ENCODE measurements around the gene HS1BP3. TPM values are rescaled to one million over a fixed set of nuclear protein-coding genes. Genes with fewer than 3 reads are reported as not detected.

HS1BP3 gene
- total RNA-seq, 1 donor from 2014 or later, result 16.5 TPM

- no peaks in the 10 kb centered on the region for H3K27me3 Mint-ChIP-seq
- H3K27ac Mint-ChIP-seq, result no peak overlapping the region
- TF ChIP-seq CTCF (IDR thresholded peaks at IDR 0.05; ENCODE audit: unreplicated experiment), result no peak
- no peak overlapping the region for H3K4me3 Mint-ChIP-seq (ENCODE audit: low read depth)
- H3K4me1 Mint-ChIP-seq (ENCODE audit: low read depth), result peaks cover 7% of the 10 kb centered on the region
- DNase-seq (ENCODE audit: low spot score, unreplicated experiment), result no peak
- H3K36me3 Mint-ChIP-seq (ENCODE audit: insufficient read depth), result peaks cover 1% of the 10 kb centered on the region
- peaks cover 4% of the 10 kb centered on the region for H3K9me3 Mint-ChIP-seq (ENCODE audit: low read depth)
These were observed 39.0 kb downstream of the HS1BP3 start for GRCh38 chr2:20611844-20612356.

- peaks cover 1% of the 10 kb centered on the region for H3K36me3 Mint-ChIP-seq (ENCODE audit: insufficient read depth)
- no peak overlapping the region for H3K4me3 Mint-ChIP-seq (ENCODE audit: low read depth)
- DNase-seq (ENCODE audit: low spot score, unreplicated experiment), result no peak
- no peak for TF ChIP-seq CTCF (IDR thresholded peaks at IDR 0.05; ENCODE audit: unreplicated experiment)
- H3K27ac Mint-ChIP-seq, result peak overlapping the region; percentile 27
- no peaks in the 10 kb centered on the region for H3K27me3 Mint-ChIP-seq
- peaks cover 7% of the 10 kb centered on the region for H3K4me1 Mint-ChIP-seq (ENCODE audit: low read depth)
- peaks cover 4% of the 10 kb centered on the region for H3K9me3 Mint-ChIP-seq (ENCODE audit: low read depth)
These were observed 39.6 kb downstream of the HS1BP3 start for GRCh38 chr2:20611077-20611843.

- Mint-ChIP-seq H3K27me3 (no peaks in the 10 kb centered on the region), H3K36me3 (ENCODE audit: insufficient read depth) (peaks cover 1% of the 10 kb centered on the region), H3K27ac (no peak overlapping the region), H3K9me3 (ENCODE audit: low read depth) (peaks cover 4% of the 10 kb centered on the region), H3K4me1 (ENCODE audit: low read depth) (peaks cover 7% of the 10 kb centered on the region), H3K4me3 (ENCODE audit: low read depth) (no peak overlapping the region)
- TF ChIP-seq CTCF (IDR thresholded peaks at IDR 0.05; ENCODE audit: unreplicated experiment), result no peak
- no peak for DNase-seq (ENCODE audit: low spot score, unreplicated experiment)
These were observed 40.9 kb downstream of the HS1BP3 start for GRCh38 chr2:20609995-20610357.

GRCh38 chr2:20609349-20609994 is 41.4 kb downstream of the HS1BP3 start:
- Mint-ChIP-seq H3K4me1 (ENCODE audit: low read depth) (peaks cover 7% of the 10 kb centered on the region), H3K36me3 (ENCODE audit: insufficient read depth) (peaks cover 1% of the 10 kb centered on the region), H3K27ac (no peak overlapping the region), H3K9me3 (ENCODE audit: low read depth) (peaks cover 4% of the 10 kb centered on the region), H3K4me3 (ENCODE audit: low read depth) (no peak overlapping the region), H3K27me3 (no peaks in the 10 kb centered on the region)
- no peak for TF ChIP-seq CTCF (IDR thresholded peaks at IDR 0.05; ENCODE audit: unreplicated experiment)
- DNase-seq (ENCODE audit: low spot score, unreplicated experiment), result no peak

- DNase-seq (ENCODE audit: low spot score, unreplicated experiment), result no peak
- no peak for TF ChIP-seq CTCF (IDR thresholded peaks at IDR 0.05; ENCODE audit: unreplicated experiment)
- peaks cover 4% of the 10 kb centered on the region for H3K9me3 Mint-ChIP-seq (ENCODE audit: low read depth)
- peaks cover 1% of the 10 kb centered on the region for H3K36me3 Mint-ChIP-seq (ENCODE audit: insufficient read depth)
- H3K4me1 Mint-ChIP-seq (ENCODE audit: low read depth), result peaks cover 7% of the 10 kb centered on the region
- no peaks in the 10 kb centered on the region for H3K27me3 Mint-ChIP-seq
- no peak overlapping the region for H3K27ac Mint-ChIP-seq
- H3K4me3 Mint-ChIP-seq (ENCODE audit: low read depth), result no peak overlapping the region
These were observed 42.1 kb downstream of the HS1BP3 start for GRCh38 chr2:20608666-20609348.
